Liver (tissue), 9 donors: ENCODE data around the gene ZNF219. TPM values are rescaled to one million over a fixed set of nuclear protein-coding genes. Genes with fewer than 3 reads are reported as not detected.
A peak's percentile ranks its signal among the peaks of the same experiment; 100 is the strongest.

Experiments
- DNase-seq: peaks from one replicate; pipeline ENCODE4 v3.0.0-alpha.2; 2017; ENCODE audit warnings: low spot score
- H3K27ac ChIP-seq, 2 donors: one replicate each; pipeline ENCODE4 v1.7.0; 2013; ENCODE audit warnings: inconsistent platforms in 2 of 2, low read length in 2 of 2, control low read depth in 1 of 2, low read depth in 1 of 2, mild to moderate bottlenecking in 1 of 2
- H3K27me3 ChIP-seq, 4 donors: one replicate each; pipeline versions ENCODE4 v1.6.1 to v1.7.0; 2013; ENCODE audit warnings: low read length in 3 of 4, inconsistent platforms in 1 of 4, mild to moderate bottlenecking in 1 of 4, moderate library complexity in 1 of 4; ENCODE audit not compliant: control insufficient read depth in 4 of 4, insufficient read depth in 4 of 4
- H3K36me3 ChIP-seq, 4 donors: one replicate each; pipeline versions ENCODE4 v1.6.1 to v1.7.0; 2013; ENCODE audit warnings: low read length in 3 of 4, mild to moderate bottlenecking in 3 of 4, low read depth in 1 of 4, moderate library complexity in 1 of 4; ENCODE audit not compliant: control insufficient read depth in 4 of 4, insufficient read depth in 3 of 4
- H3K4me1 ChIP-seq, 4 donors: one replicate each; pipeline versions ENCODE4 v1.6.1 to v1.7.0; 2013; ENCODE audit warnings: low read length in 3 of 4, mild to moderate bottlenecking in 3 of 4, moderate library complexity in 1 of 4; ENCODE audit not compliant: control insufficient read depth in 4 of 4, insufficient read depth in 4 of 4
- H3K4me3 ChIP-seq, 3 donors: one replicate each; pipeline versions ENCODE4 v1.6.1 to v1.7.0; 2013; ENCODE audit warnings: low read length in 3 of 3, control low read depth in 1 of 3, low read depth in 1 of 3, mild to moderate bottlenecking in 1 of 3
- H3K9ac ChIP-seq, 2 donors: one replicate each; pipeline ENCODE4 v1.7.0; 2013; ENCODE audit warnings: low read length in 2 of 2, mild to moderate bottlenecking in 2 of 2, moderate library complexity in 2 of 2, control low read depth in 1 of 2, low read depth in 1 of 2
- H3K9me3 ChIP-seq, 4 donors: one replicate each; pipeline versions ENCODE4 v1.6.1 to v1.7.0; 2013; ENCODE audit warnings: low read length in 3 of 4; ENCODE audit not compliant: control insufficient read depth in 4 of 4
- ATF3 ChIP-seq: IDR thresholded peaks from 2 replicates; pipeline ENCODE4 v1.6.1; 2016; ENCODE audit warnings: antibody characterized with exemption
- EGR1 ChIP-seq, 2 donors: IDR thresholded peaks; 2 replicates each; pipeline ENCODE4 v1.6.1; 2016 to 2018; ENCODE audit warnings: antibody characterized with exemption in 2 of 2, low read depth in 2 of 2
- FOXA1 ChIP-seq: IDR thresholded peaks from 2 replicates; pipeline ENCODE4 v1.6.1; 2016; ENCODE audit warnings: antibody characterized with exemption
- FOXA2 ChIP-seq: IDR thresholded peaks from 2 replicates; pipeline ENCODE4 v1.6.1; 2016; ENCODE audit warnings: antibody characterized with exemption
- GABPA ChIP-seq, 2 donors: IDR thresholded peaks in 1 of 2; conservative IDR thresholded peaks in 1 of 2; 2 replicates each; pipeline ENCODE4 v1.6.1; 2016; ENCODE audit warnings: antibody characterized with exemption in 2 of 2, mild to moderate bottlenecking in 1 of 2, moderate library complexity in 1 of 2
- HNF4G ChIP-seq: IDR thresholded peaks from 2 replicates; pipeline ENCODE4 v1.6.1; 2016; ENCODE audit warnings: antibody characterized with exemption
- NR2F2 ChIP-seq: IDR thresholded peaks from 2 replicates; pipeline ENCODE4 v1.6.1; 2016; ENCODE audit warnings: antibody characterized with exemption
- RAD21 ChIP-seq, 2 donors: IDR thresholded peaks; 2 replicates each; pipeline ENCODE4 v1.6.1; 2016; ENCODE audit warnings: antibody characterized with exemption in 2 of 2, mild to moderate bottlenecking in 2 of 2
- REST ChIP-seq: IDR thresholded peaks from 2 replicates; pipeline ENCODE4 v1.6.1; 2016; ENCODE audit warnings: antibody characterized with exemption, mild to moderate bottlenecking
- RXRA ChIP-seq, 2 donors: IDR thresholded peaks; 2 replicates each; pipeline ENCODE4 v1.6.1; 2017 to 2018; ENCODE audit warnings: antibody characterized with exemption in 2 of 2, mild to moderate bottlenecking in 1 of 2
- YY1 ChIP-seq: IDR thresholded peaks from 2 replicates; pipeline ENCODE4 v1.6.1; 2016; ENCODE audit warnings: antibody characterized with exemption, mild to moderate bottlenecking
- WGBS: extraction: QIAGEN DNeasy Blood & Tissue Kit; methylation state at CpG from one replicate; pipeline ENCODE4 v1.1.7; 2013; 5-methylcytosine and 5-hydroxymethylcytosine counted together
- polyA plus RNA-seq, 2 donors: library from polyadenylated mRNA; stranded (reverse) in 1 of 2; unstranded in 1 of 2; fragments of 200-250 nt in 1 of 2; fragments of >200 nt in 1 of 2; fragmentation: Nextera tagmentation in 1 of 2; extraction: Ambion mirVana in 1 of 2; gene quantifications; one replicate each; pipeline versions ENCODE4 v1.2.1 to v1.2.3, GENCODE V29; 2013 to 2015
- total RNA-seq, 2 donors: library from RNA; depleted of rRNA; stranded (reverse); fragments of >200 nt; gene quantifications; one replicate each; pipeline ENCODE4 v1.2.3, GENCODE V29; 2014
- TF ChIP-seq, protein P1 (sequence below): IDR thresholded peaks from 2 replicates; pipeline ENCODE4 v1.6.1; 2016; ENCODE audit warnings: antibody characterized with exemption
- TF ChIP-seq, protein P2 (sequence below): fragments of 150-350 bp; IDR thresholded peaks from 2 replicates; pipeline ENCODE4 v1.5.1; 2017; ENCODE audit warnings: improper control_type of control experiment, low read depth, low read length; ENCODE audit not compliant: missing input control
- TF ChIP-seq, protein P3 (sequence below): IDR thresholded peaks from 2 replicates; pipeline ENCODE4 v1.6.1; 2016; ENCODE audit warnings: antibody characterized with exemption
- donor health status: healthy.
- donor health status: healthy.
- donor health status: healthy.
- donor health status: healthy.
- donor health status: healthy.

The ZNF219 gene
- total and polyA plus RNA-seq, 4 donors, result 1.3 to 10.5 (median 5.5) TPM

GRCh38 chr14:21090940-21091663 is 7.4 kb downstream of the ZNF219 start:
- no peak for DNase-seq
- WGBS, result 94% methylated on average over 45 of the region's 45 CpGs
- no peak overlapping the region for H3K27ac ChIP-seq
- no peak overlapping the region for H3K4me3 ChIP-seq
- H3K4me1 ChIP-seq, result peaks cover 0 to 7% (median 3%) of the 10 kb centered on the region in 4 donors
- H3K27me3 ChIP-seq, result no peaks in the 10 kb centered on the region
- H3K36me3 ChIP-seq, result peaks cover 12 to 24% (median 19%) of the 10 kb centered on the region in 4 donors
- H3K9me3 ChIP-seq, result no peaks in the 10 kb centered on the region
- no peak for TF ChIP-seq YY1
- TF ChIP-seq, protein P1, sequence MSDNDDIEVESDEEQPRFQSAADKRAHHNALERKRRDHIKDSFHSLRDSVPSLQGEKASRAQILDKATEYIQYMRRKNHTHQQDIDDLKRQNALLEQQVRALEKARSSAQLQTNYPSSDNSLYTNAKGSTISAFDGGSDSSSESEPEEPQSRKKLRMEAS, result no peak
- TF ChIP-seq RAD21 (IDR thresholded peaks at IDR 0.05), result no peak
- no peak for TF ChIP-seq HNF4G
- TF ChIP-seq NR2F2, result no peak
- no peak overlapping the region for H3K9ac ChIP-seq

DNA sequence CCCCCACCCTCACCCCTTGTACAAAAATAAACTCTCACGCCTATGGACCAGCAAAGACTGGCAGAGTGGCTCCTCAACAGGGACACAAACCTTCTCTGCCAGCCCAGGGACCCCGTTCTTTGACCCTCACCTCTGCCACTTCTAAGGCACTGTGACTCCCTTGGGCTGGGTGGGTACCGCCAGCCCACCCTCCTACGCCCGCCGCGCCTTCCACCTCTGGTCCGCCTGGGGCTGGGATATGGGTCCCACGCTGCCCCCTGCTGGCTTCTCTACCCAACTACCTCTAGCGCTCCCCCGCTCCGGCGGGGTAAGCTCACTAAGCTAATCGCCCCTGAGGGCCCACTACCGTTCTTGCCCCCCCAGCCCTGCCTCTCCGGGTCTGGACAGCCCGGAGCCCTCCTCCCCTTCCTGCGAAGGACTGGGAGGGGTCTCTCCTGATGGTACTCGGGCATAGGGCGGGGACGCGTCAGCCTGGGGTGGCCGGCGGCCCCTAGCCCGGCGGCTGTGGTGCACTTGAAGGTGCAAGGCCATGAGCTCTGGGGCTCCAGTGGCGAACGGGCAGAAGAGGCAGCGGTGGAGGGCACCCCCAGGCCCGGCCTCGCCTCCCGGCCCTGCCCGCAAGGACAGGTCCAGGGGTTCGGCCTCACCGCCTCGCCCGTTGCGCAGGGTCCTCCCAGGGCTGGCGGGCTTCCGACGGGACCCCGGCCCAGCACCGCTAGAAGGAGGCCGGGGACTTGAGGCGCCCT is 8.1 kb downstream of the ZNF219 start:
- Histone ChIP-seq H3K9ac (no peak overlapping the region), H3K36me3 (peaks cover 15 to 26% (median 19%) of the 10 kb centered on the region in 4 donors), H3K9me3 (no peaks in the 10 kb centered on the region), H3K27ac (no peak overlapping the region), H3K4me1 (peaks cover 2 to 10% (median 3%) of the 10 kb centered on the region in 4 donors), H3K27me3 (no peaks in the 10 kb centered on the region), H3K4me3 (no peak overlapping the region)
- WGBS, result 94% methylated on average over 45 of the region's 45 CpGs
- DNase-seq, result no peak
- peak; percentile 13 to 39 for TF ChIP-seq RAD21 (IDR thresholded peaks at IDR 0.05)
- TF ChIP-seq, protein P2, sequence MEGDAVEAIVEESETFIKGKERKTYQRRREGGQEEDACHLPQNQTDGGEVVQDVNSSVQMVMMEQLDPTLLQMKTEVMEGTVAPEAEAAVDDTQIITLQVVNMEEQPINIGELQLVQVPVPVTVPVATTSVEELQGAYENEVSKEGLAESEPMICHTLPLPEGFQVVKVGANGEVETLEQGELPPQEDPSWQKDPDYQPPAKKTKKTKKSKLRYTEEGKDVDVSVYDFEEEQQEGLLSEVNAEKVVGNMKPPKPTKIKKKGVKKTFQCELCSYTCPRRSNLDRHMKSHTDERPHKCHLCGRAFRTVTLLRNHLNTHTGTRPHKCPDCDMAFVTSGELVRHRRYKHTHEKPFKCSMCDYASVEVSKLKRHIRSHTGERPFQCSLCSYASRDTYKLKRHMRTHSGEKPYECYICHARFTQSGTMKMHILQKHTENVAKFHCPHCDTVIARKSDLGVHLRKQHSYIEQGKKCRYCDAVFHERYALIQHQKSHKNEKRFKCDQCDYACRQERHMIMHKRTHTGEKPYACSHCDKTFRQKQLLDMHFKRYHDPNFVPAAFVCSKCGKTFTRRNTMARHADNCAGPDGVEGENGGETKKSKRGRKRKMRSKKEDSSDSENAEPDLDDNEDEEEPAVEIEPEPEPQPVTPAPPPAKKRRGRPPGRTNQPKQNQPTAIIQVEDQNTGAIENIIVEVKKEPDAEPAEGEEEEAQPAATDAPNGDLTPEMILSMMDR, result peak; percentile 35
- no peak for TF ChIP-seq FOXA1
- no peak for TF ChIP-seq FOXA2
- TF ChIP-seq NR2F2, result no peak

- Histone ChIP-seq H3K9ac (no peak overlapping the region), H3K4me1 (peaks cover 6 to 15% (median 8%) of the 10 kb centered on the region in 4 donors), H3K27ac (no peak overlapping the region), H3K36me3 (peaks cover 15 to 31% (median 20%) of the 10 kb centered on the region in 4 donors), H3K9me3 (no peaks in the 10 kb centered on the region), H3K4me3 (no peak overlapping the region), H3K27me3 (no peaks in the 10 kb centered on the region)
- WGBS, result 89% methylated on average over 5 of the region's 5 CpGs
- DNase-seq, result no peak
- TF ChIP-seq YY1 (no peak), EGR1 (IDR thresholded peaks at IDR 0.05; ENCODE audit: low read depth in 2 of 2) (no peak), FOXA1 (no peak), RAD21 (IDR thresholded peaks at IDR 0.05) (no peak), REST (no peak), RXRA (IDR thresholded peaks at IDR 0.05) (no peak), HNF4G (no peak), ATF3 (no peak), NR2F2 (no peak), GABPA (IDR thresholded peaks at IDR 0.05 in 1 of 2, conservative IDR thresholded peaks at IDR 0.05 in 1 of 2) (no peak), FOXA2 (no peak)
- TF ChIP-seq, protein P3, sequence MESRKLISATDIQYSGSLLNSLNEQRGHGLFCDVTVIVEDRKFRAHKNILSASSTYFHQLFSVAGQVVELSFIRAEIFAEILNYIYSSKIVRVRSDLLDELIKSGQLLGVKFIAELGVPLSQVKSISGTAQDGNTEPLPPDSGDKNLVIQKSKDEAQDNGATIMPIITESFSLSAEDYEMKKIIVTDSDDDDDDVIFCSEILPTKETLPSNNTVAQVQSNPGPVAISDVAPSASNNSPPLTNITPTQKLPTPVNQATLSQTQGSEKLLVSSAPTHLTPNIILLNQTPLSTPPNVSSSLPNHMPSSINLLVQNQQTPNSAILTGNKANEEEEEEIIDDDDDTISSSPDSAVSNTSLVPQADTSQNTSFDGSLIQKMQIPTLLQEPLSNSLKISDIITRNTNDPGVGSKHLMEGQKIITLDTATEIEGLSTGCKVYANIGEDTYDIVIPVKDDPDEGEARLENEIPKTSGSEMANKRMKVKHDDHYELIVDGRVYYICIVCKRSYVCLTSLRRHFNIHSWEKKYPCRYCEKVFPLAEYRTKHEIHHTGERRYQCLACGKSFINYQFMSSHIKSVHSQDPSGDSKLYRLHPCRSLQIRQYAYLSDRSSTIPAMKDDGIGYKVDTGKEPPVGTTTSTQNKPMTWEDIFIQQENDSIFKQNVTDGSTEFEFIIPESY, result no peak
- TF ChIP-seq, protein P1, result no peak
- TF ChIP-seq, protein P2, result no peak
Measured at GRCh38 chr14:21089877-21090193, 8.6 kb downstream of the ZNF219 start.
